GM12872 (cell line): Measurements from ENCODE around the gene FBN2.

Experiments
- TF ChIP-seq, protein P1 (sequence below): IDR thresholded peaks from 3 replicates; pipeline ENCODE4 v1.5.1; 2011; ENCODE audit warnings: low read depth, mild to moderate bottlenecking, low read length, moderate library complexity; ENCODE audit not compliant: insufficient read depth

FBN2 gene

DNA sequence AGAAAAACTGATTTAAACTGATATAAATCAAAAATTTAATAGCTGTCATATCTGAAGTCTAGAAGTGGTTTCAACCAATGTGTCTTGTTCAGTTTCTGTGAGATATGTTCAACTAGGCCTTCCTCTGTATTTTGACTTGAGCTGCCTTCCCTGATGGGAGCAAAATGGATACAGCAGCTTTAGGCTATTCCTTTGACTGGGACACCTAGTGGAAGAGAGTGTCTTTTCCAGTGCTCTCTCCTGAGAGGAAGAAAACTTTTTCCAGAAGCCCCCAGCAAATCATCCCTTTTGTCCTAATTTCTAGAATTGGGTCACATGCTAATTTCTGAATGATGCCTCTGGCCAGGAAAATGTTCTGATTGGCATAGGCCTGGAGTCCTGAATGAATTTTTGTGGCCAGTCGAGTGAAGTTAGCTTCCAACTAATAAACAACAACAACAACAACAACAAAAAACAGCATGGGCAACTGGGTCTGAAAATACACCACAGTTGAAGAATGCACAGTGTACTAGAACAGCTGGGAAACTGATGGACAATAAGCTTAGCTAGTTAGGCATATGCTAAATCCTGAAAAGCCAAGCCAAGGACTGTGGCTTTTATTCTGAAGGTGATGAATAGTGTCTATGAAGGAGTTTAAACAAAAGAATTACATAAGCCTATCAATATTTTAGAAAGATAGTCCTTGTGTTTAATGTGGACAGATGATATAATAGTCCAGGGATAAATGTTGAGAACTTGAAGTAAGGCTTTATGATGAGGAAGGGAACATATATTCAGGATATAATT, 125.7 kb downstream of the FBN2 start:
- TF ChIP-seq, protein P1, sequence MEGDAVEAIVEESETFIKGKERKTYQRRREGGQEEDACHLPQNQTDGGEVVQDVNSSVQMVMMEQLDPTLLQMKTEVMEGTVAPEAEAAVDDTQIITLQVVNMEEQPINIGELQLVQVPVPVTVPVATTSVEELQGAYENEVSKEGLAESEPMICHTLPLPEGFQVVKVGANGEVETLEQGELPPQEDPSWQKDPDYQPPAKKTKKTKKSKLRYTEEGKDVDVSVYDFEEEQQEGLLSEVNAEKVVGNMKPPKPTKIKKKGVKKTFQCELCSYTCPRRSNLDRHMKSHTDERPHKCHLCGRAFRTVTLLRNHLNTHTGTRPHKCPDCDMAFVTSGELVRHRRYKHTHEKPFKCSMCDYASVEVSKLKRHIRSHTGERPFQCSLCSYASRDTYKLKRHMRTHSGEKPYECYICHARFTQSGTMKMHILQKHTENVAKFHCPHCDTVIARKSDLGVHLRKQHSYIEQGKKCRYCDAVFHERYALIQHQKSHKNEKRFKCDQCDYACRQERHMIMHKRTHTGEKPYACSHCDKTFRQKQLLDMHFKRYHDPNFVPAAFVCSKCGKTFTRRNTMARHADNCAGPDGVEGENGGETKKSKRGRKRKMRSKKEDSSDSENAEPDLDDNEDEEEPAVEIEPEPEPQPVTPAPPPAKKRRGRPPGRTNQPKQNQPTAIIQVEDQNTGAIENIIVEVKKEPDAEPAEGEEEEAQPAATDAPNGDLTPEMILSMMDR, result no peak

DNA sequence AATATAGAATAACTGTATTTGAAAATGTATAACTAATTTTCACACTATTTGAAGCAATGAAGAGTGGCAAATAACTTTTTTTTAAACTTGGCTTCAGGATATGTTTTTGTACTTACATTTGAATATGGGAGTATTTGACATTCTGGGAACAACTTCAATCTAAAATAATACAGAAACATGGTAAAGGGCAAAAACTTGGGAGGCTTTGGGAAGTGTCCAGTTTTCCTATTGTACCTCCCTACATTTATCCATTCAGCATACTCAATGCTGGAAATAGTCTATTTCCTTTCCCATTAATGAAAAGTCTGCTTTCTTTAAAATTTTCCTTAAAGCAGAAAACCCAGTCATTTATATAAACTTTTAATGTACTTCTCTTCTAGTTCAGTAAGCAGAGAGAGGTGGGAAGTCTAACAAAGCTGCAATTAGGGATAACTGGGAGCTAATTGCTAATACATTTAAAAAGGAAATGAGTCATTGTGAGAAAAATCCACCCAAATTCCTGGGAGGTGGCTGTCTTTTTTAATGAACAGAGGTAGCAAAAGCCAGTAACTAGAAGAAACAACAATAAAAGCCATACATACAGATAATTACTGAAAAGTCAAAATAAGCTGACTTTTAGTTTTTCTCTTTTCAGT, 128.8 kb downstream of the FBN2 start:
- TF ChIP-seq, protein P1, result no peak

DNA sequence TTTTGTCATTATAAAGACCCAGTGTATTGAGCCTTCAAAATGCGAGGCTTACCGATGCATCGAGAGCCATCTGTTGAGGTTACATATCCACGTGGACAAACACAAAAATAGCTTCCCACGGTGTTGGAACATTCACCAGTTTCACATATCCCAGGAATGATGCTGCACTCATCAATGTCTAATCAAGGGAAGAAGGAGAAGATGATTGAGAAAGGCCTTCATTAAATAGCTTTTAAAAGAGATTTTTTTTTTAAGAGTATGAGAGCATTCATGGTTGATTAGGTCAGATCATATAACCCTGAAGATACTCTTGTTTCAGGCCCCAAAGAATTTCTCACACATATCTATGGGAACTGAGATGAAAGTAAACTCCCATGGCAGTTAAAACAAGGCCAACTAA, 129.4 kb downstream of the FBN2 start:
- TF ChIP-seq, protein P1, result no peak

DNA sequence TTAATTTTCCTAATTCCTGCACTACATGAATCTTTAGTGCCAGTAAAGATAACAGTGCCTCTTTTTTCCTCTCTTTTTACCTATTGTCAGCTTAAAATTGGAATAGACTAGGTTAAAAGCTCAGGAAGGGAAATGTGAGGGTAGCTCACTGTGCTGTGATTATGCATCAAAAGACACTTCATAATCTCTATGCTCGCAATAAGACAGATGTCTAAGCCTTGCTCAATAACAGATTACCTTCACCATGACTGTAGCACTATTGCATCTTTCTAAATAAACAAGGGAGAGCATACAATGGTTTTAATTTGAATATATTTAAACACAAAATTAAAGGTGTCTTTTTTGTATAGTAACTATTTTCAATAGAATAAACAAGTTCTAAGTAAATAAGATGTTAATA, 130.1 kb downstream of the FBN2 start:
- TF ChIP-seq, protein P1, result no peak

DNA sequence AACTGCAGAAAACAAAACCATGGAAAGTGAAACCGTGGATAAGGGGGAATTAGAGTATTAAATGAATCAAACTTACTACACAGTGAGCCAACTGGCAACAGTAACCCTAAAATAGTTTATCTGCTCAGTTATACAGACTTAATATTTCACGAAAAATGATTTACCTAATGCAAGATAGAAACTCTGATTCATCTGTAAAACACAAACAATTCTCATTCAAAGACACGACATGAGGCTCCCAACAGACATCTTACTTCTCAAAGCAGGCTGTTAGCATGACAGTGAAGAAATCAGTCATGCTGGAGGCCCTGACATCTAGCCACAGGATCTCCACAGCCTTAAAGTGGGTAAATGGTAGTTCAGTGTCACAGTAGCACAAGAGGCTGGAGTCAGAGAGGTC, 131.2 kb downstream of the FBN2 start:
- TF ChIP-seq, protein P1, result no peak

DNA sequence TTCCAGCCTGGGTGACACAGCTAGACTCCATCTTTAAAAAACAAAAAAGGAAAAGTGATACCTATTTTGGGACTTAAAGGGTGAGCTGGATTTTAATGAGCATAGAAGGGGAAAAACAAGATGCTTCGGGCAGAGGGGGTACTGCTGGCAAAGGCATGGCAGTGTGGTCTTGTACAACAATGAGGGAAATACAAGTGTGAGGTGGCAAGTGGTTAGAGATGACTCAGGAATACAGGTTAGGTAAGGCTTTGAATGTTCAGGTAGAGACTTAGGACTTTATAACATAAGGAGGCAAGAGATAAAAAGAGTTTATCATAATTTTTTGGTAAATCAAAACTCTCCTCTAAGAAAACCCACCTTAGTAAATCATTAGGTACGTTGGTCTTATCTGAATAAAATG, 132.9 kb downstream of the FBN2 start:
- TF ChIP-seq, protein P1, result no peak

DNA sequence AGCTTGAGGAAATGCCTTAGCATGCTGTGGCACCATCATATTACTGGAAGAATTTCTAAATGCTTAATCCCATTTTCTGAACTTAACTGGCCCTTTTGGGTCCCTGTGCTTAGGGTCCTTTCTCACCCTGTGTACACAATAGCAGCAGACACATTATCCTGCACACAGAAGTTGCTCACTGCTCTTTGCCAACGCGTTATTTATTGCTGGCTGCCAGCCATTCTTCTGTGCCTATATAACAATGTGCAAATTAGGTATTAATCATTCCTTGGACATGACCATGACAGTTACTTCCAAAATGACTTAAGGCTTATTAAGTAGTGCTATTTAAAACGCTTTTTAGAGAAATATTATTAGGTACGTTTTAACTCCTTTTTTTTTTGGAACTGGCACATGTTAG, 134.7 kb downstream of the FBN2 start:
- TF ChIP-seq, protein P1, result no peak
